Suprapubic skin (tissue), 4 donors: Measurements from ENCODE around the gene LCN15.

ENCODE experiments used
- CTCF ChIP-seq, 2 donors: fragments of 200-600 bp in 1 of 2; fragments of 450-650 bp in 1 of 2; sonication (generic) in 1 of 2; IDR thresholded peaks; one replicate each; pipeline ENCODE4 v1.5.1; 2016 to 2019; ENCODE audit warnings: antibody characterized with exemption in 2 of 2, mild to moderate bottlenecking in 1 of 2, moderate library complexity in 1 of 2
- POLR2A ChIP-seq, 2 donors: fragments of 450-650 bp; IDR thresholded peaks; one replicate each; pipeline ENCODE4 v1.6.1; 2017; ENCODE audit warnings: antibody characterized with exemption in 2 of 2, mild to moderate bottlenecking in 2 of 2, moderate library complexity in 2 of 2
- POLR2AphosphoS5 ChIP-seq, 3 donors: sonication (generic); formaldehyde crosslinking; IDR thresholded peaks; one replicate each; pipeline ENCODE4 v1.6.1; 2017; ENCODE audit warnings: antibody characterized with exemption in 3 of 3

DNA sequence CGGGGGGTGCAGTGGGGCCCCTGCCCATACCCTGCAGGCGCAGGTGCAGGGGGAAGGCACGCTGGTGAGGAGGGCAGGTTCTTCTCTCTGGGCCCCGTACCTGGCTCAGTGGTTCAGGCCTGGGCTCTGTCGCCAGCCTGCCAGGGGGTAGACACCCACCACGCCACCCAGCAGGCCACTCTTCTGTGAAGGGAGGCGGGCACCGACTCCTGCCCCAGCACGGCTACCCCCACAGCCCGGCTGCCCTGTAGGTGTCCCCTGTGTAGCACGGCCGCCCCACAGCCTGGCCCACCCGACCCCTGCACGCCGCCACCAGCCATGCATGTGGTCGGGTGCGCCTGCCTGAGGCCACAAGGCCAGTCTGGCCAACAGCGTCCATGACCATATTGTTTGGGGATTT lies 17.7 kb downstream of the LCN15 start:
- TF ChIP-seq CTCF (IDR thresholded peaks at IDR 0.05): no peak
- no peak for TF ChIP-seq POLR2AphosphoS5 (IDR thresholded peaks at IDR 0.05)
- no peak for TF ChIP-seq POLR2A (IDR thresholded peaks at IDR 0.05)
